Right lobe of liver (tissue), 4 donors: ENCODE data around the gene WDR1.

Source experiments
- CTCF ChIP-seq, 4 donors: fragments of 200-600 bp in 3 of 4; fragments of 450-650 bp in 1 of 4; IDR thresholded peaks; one replicate each; pipeline versions ENCODE4 v1.5.1 to v1.8.0; 2016 to 2022; ENCODE audit warnings: antibody characterized with exemption in 4 of 4, mild to moderate bottlenecking in 2 of 4
- POLR2A ChIP-seq: fragments of 450-650 bp; IDR thresholded peaks from one replicate; pipeline ENCODE4 v1.6.1; 2017; ENCODE audit warnings: antibody characterized with exemption, mild to moderate bottlenecking
- donor health status: DM: no; HTN: no; CAD: no.
- donor health status: DM: no; HTN: no; CAD: no.
- donor health status: DM: no; HTN: yes; CAD: no.

DNA sequence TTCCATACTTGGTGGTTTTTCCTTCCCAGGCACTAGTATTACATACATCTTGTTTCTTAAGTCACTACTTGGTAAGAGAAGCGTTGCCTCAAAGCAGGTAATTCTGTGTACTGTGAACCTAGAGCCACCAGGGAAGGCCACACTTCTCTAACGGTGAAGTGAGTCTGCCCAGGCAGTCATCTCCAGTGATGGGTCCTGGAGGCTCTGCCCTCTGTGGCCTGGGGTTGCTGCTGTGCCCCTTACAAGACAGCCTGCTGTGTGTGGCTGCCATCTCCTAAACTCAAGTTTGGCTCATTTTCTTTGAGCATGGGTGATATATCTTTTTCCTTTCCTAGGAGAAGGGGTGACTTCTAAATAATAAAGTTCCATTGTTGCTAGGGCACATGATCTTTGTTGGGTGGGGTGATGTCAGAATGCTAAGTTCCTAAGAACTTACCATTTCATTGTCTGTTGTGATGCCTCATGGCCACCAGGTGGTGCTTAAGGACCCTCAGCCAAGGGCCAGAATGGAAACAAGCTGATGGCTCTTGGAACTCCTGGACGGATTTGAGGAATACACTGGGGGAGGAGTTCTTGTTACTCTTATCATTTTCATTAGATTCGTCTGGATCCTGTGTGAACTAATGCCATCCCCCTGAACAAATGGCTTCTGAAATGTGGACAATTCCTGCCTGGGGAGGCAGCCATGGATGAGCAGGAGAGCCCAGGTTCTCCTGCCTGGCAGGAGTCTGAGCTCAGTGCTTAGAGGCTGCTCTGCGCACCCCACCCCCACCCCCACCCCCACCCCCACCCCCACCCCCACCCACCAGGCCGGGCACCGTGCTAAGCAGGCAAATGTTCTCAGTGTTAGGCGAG is 41.1 kb upstream of the WDR1 start:
- no peak for TF ChIP-seq POLR2A
- peak; percentile 76 to 82 (median 80) for TF ChIP-seq CTCF (IDR thresholded peaks at IDR 0.05)
